Esophagus squamous epithelium (tissue), 4 donors: Measurements from ENCODE around the gene KCNH3.

Experiments
- CTCF ChIP-seq, 6 experiments: fragments of 450-650 bp in 4 of 6; fragments of 200-600 bp in 2 of 6; sonication (generic) in 2 of 6; IDR thresholded peaks; one replicate each; pipeline ENCODE4 v1.5.1; 2016 to 2019; ENCODE audit warnings: antibody characterized with exemption in 6 of 6, mild to moderate bottlenecking in 4 of 6, moderate library complexity in 4 of 6
- POLR2A ChIP-seq, 4 donors: fragments of 450-650 bp; IDR thresholded peaks; one replicate each; pipeline ENCODE4 v1.6.1; 2017; ENCODE audit warnings: antibody characterized with exemption in 4 of 4, mild to moderate bottlenecking in 4 of 4, moderate library complexity in 3 of 4

DNA sequence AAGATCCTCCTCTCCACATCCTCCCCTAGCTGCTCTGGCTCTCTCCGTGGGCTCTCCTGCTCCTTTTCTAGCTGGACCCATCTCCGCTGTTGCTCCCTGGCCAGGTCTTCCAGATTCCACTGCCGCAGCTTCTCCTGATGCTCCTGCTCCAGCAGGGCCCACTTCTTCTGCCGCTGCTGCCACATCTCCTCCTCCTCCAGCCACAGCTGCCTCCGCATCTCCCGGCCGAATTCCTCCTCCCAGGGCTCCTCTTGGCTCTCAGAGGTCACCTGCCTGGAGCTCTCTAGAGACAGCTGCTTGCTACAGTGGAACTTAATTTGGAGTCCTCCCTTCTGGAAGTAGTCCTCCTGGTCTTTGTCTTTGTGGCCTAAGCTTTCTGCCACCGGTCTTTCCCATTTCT is 61.1 kb downstream of the KCNH3 start:
- TF ChIP-seq CTCF (IDR thresholded peaks at IDR 0.05) = no peak
- no peak for TF ChIP-seq POLR2A (IDR thresholded peaks at IDR 0.05)
